Measurements from ENCODE around the gene HHAT.
A peak's percentile ranks its signal among the peaks of the same experiment; 100 is the strongest.

Gene HHAT

GRCh38 chr1:210398466-210398865 is 69.8 kb downstream of the HHAT start:
- no peak for ATAC-seq (ENCODE audit: insufficient read depth, low read depth)
- no peaks in the 10 kb centered on the region for H3K4me1 ChIP-seq (ENCODE audit: insufficient read depth, low read length)

GRCh38 chr1:210400043-210400840 is 71.5 kb downstream of the HHAT start:
- Histone ChIP-seq H3K27me3 (ENCODE audit: insufficient read depth, low read length, poor library complexity) (no peaks in the 10 kb centered on the region), H3K36me3 (ENCODE audit: insufficient read depth, low read length) (no peaks in the 10 kb centered on the region), H2AFZ (ENCODE audit: low read depth, low read length) (no peak overlapping the region), H3K4me3 (ENCODE audit: low read depth in 1 of 2, low read length in 2 of 2) (no peak overlapping the region), H3K79me2 (ENCODE audit: insufficient read depth, low read length) (no peaks in the 10 kb centered on the region), H3K9me3 (ENCODE audit: insufficient read depth, low read length, severe bottlenecking) (no peaks in the 10 kb centered on the region), H3K27ac (ENCODE audit: low read length) (no peak overlapping the region), H3K4me2 (ENCODE audit: insufficient read depth, low read length) (no peak overlapping the region), H3K4me1 (ENCODE audit: insufficient read depth, low read length) (no peaks in the 10 kb centered on the region), H4K20me1 (ENCODE audit: insufficient read depth, low read length) (no peaks in the 10 kb centered on the region), H3K9ac (ENCODE audit: low read depth, low read length) (no peak overlapping the region)
- peak; percentile 55 for DNase-seq
- TF ChIP-seq EZH2 (IDR thresholded peaks at IDR 0.05; ENCODE audit: borderline replicate concordance, low read depth, low read length, severe bottlenecking) (no peak), CTCF (IDR thresholded peaks at IDR 0.05; ENCODE audit: borderline replicate concordance, extremely low read depth, low read length, poor library complexity, severe bottlenecking) (peak; percentile 83)
- ATAC-seq (ENCODE audit: insufficient read depth, low read depth), result peak; percentile 95

More at GRCh38 chr1:210398466-210398865, 69.8 kb downstream of the HHAT start:
- Histone ChIP-seq H3K79me2 (ENCODE audit: insufficient read depth, low read length) (no peaks in the 10 kb centered on the region), H3K27me3 (ENCODE audit: insufficient read depth, low read length, poor library complexity) (no peaks in the 10 kb centered on the region), H2AFZ (ENCODE audit: low read depth, low read length) (no peak overlapping the region), H3K4me2 (ENCODE audit: insufficient read depth, low read length) (no peak overlapping the region), H3K36me3 (ENCODE audit: insufficient read depth, low read length) (no peaks in the 10 kb centered on the region), H3K4me3 (ENCODE audit: low read depth in 1 of 2, low read length in 2 of 2) (no peak overlapping the region), H3K9me3 (ENCODE audit: insufficient read depth, low read length, severe bottlenecking) (no peaks in the 10 kb centered on the region), H3K9ac (ENCODE audit: low read depth, low read length) (no peak overlapping the region), H4K20me1 (ENCODE audit: insufficient read depth, low read length) (no peaks in the 10 kb centered on the region), H3K27ac (ENCODE audit: low read length) (no peak overlapping the region)
- no peak for TF ChIP-seq EZH2 (IDR thresholded peaks at IDR 0.05; ENCODE audit: borderline replicate concordance, low read depth, low read length, severe bottlenecking)
- no peak for TF ChIP-seq CTCF (IDR thresholded peaks at IDR 0.05; ENCODE audit: borderline replicate concordance, extremely low read depth, low read length, poor library complexity, severe bottlenecking)
- no peak for DNase-seq

GRCh38 chr1:210402560-210402959 is 73.9 kb downstream of the HHAT start:
- no peak for TF ChIP-seq CTCF (IDR thresholded peaks at IDR 0.05; ENCODE audit: borderline replicate concordance, extremely low read depth, low read length, poor library complexity, severe bottlenecking)
- TF ChIP-seq EZH2 (IDR thresholded peaks at IDR 0.05; ENCODE audit: borderline replicate concordance, low read depth, low read length, severe bottlenecking), result no peak
- Histone ChIP-seq H3K4me2 (ENCODE audit: insufficient read depth, low read length) (no peak overlapping the region), H3K9me3 (ENCODE audit: insufficient read depth, low read length, severe bottlenecking) (no peaks in the 10 kb centered on the region), H3K4me1 (ENCODE audit: insufficient read depth, low read length) (no peaks in the 10 kb centered on the region), H2AFZ (ENCODE audit: low read depth, low read length) (no peak overlapping the region), H4K20me1 (ENCODE audit: insufficient read depth, low read length) (no peaks in the 10 kb centered on the region), H3K9ac (ENCODE audit: low read depth, low read length) (no peak overlapping the region), H3K27ac (ENCODE audit: low read length) (no peak overlapping the region), H3K36me3 (ENCODE audit: insufficient read depth, low read length) (no peaks in the 10 kb centered on the region), H3K27me3 (ENCODE audit: insufficient read depth, low read length, poor library complexity) (no peaks in the 10 kb centered on the region), H3K4me3 (ENCODE audit: low read depth in 1 of 2, low read length in 2 of 2) (no peak overlapping the region), H3K79me2 (ENCODE audit: insufficient read depth, low read length) (no peaks in the 10 kb centered on the region)
- no peak for ATAC-seq (ENCODE audit: insufficient read depth, low read depth)
- DNase-seq, result no peak
